Neural progenitor cell (in vitro differentiated cells): ENCODE data around the gene COX10.

Source experiments
- CTCF ChIP-seq: fragments of 200-600 bp; sonication (generic); IDR thresholded peaks from 2 replicates; pipeline ENCODE4 v1.5.1; 2017; ENCODE audit warnings: antibody characterized with exemption, mild to moderate bottlenecking
- EZH2 ChIP-seq: fragments of 200-600 bp; sonication (generic); IDR thresholded peaks from 2 replicates; pipeline ENCODE4 v1.6.1; 2017; ENCODE audit warnings: antibody characterized with exemption, mild to moderate bottlenecking, moderate library complexity
- EZH2phosphoT487 ChIP-seq: fragments of 200-600 bp; sonication (generic); IDR thresholded peaks from 2 replicates; pipeline ENCODE4 v1.6.1; 2017; ENCODE audit warnings: antibody characterized with exemption

- TF ChIP-seq EZH2phosphoT487 (no peak), CTCF (no peak), EZH2 (no peak)
These were observed 159.6 kb downstream of the COX10 start for GRCh38 chr17:14228903-14229302.
